Keratinocyte (primary cell): ENCODE data around the gene KLF16.

ENCODE experiments used
- CTCF ChIP-seq, 3 experiments: IDR thresholded peaks in 1 of 3; conservative IDR thresholded peaks in 1 of 3; optimal IDR thresholded peaks in 1 of 3; 2 replicates in 2 of 3; 3 replicates in 1 of 3; pipeline versions ENCODE3 to v1.5.1; 2011; ENCODE audit warnings: low read length in 3 of 3, mild to moderate bottlenecking in 3 of 3, moderate library complexity in 2 of 3, control low read depth in 1 of 3, inconsistent platforms in 1 of 3; ENCODE audit not compliant: insufficient read depth in 2 of 3; ENCODE audit errors: extremely low read depth in 1 of 3
- EZH2 ChIP-seq: IDR thresholded peaks from one replicate; pipeline ENCODE4 v1.6.1; 2012; ENCODE audit warnings: inconsistent platforms, mild to moderate bottlenecking, low read length, moderate library complexity

GRCh38 chr19:1829958-1830357 lies 33.4 kb downstream of the KLF16 start:
- TF ChIP-seq CTCF (optimal IDR thresholded peaks at IDR 0.05 in 1 of 3, IDR thresholded peaks at IDR 0.05 in 1 of 3, conservative IDR thresholded peaks at IDR 0.05 in 1 of 3; ENCODE audit: extremely low read depth in 1 of 3, insufficient read depth in 2 of 3, low read length in 3 of 3) (no peak), EZH2 (no peak)
